ENCODE data around the gene BUB3. TPM values are rescaled to one million over a fixed set of nuclear protein-coding genes. Genes with fewer than 3 reads are reported as not detected.

BUB3 gene
- total RNA-seq: 10 to 100 TPM; 43.0 to 84.0 (median 49.2) TPM

DNA sequence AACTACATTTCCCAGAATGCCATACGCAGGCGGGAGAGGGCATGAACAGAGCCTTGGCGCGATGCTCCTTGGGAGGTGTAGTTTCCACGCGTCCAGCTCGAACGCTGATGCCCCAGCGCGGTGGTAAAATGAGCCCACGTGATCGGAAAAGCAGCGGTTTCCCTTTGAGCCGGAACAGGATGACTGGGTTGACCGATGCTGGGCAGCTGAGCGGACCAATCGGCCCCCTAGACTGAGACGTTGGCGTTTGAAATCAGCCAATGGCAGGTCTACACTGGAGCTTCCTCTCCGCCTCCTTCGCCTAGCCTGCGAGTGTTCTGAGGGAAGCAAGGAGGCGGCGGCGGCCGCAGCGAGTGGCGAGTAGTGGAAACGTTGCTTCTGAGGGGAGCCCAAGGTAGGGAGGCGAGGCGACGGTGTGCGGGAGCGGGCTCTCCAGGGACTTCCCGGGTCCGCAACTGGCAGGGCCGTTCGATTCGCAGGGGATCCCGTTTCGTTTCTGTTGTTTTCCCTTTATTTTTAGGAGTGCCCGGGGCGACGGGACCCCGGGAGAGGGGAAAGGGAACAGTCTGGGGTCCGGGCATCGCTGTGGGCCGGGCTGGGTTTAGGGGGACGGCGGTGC lies at the start of gene BUB3:
Gene BUB3, plus strand, starts transcription at position 311 of the 619 bp plus-strand sequence. CDS start 516 bp downstream, outside the sequence.
- Histone ChIP-seq H3K27ac (peak within 1 kb of the TSS; percentile 81 to 90 (median 86)), H3K4me3 (peak within 1 kb of the TSS; percentile 68 to 99 (median 90)), H3K36me3 (peaks cover 0 to 23% of the 10 kb centered on the region in 2 donors), H3K9me3 (no peaks in the 10 kb centered on the region), H3K4me1 (peaks cover 32 to 34% of the 10 kb centered on the region in 2 donors), H3K27me3 (peaks cover 40 to 44% (median 42%) of the 10 kb centered on the region in 3 donors)
- DNase-seq (peak; percentile 98 to 99), ATAC-seq (peak; percentile 99)
- intact Hi-C loops (cut with DNase I; ENCODE audit: low total_unique reads) (loop anchor here (1.0 to 5.0 kb wide), 4 partner anchors 146 to 779 kb away; partner anchors contain the start of genes C10orf88, IKZF5, PLEKHA1 and PSTK), in situ Hi-C loops (cut with MboI; ENCODE audit: low sequenced_read_pairs in 4 of 4) (loop anchor here in 2 of 4 donors (10.0 to 25.0 kb wide), 3 partner anchors 139 to 192 kb away; partner anchors contain the start of genes C10orf88 (in 1 of the 2) and PSTK (in 1 of the 2))
- peak; percentile 72 to 76 for TF ChIP-seq POLR2A (IDR thresholded peaks at IDR 0.05)
- TF ChIP-seq, protein P1, sequence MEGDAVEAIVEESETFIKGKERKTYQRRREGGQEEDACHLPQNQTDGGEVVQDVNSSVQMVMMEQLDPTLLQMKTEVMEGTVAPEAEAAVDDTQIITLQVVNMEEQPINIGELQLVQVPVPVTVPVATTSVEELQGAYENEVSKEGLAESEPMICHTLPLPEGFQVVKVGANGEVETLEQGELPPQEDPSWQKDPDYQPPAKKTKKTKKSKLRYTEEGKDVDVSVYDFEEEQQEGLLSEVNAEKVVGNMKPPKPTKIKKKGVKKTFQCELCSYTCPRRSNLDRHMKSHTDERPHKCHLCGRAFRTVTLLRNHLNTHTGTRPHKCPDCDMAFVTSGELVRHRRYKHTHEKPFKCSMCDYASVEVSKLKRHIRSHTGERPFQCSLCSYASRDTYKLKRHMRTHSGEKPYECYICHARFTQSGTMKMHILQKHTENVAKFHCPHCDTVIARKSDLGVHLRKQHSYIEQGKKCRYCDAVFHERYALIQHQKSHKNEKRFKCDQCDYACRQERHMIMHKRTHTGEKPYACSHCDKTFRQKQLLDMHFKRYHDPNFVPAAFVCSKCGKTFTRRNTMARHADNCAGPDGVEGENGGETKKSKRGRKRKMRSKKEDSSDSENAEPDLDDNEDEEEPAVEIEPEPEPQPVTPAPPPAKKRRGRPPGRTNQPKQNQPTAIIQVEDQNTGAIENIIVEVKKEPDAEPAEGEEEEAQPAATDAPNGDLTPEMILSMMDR (IDR thresholded peaks at IDR 0.05 in 4 of 5, conservative IDR thresholded peaks at IDR 0.05 in 1 of 5): peak in 3 of 5 experiments; percentile 32 to 53 (median 40)

DNA sequence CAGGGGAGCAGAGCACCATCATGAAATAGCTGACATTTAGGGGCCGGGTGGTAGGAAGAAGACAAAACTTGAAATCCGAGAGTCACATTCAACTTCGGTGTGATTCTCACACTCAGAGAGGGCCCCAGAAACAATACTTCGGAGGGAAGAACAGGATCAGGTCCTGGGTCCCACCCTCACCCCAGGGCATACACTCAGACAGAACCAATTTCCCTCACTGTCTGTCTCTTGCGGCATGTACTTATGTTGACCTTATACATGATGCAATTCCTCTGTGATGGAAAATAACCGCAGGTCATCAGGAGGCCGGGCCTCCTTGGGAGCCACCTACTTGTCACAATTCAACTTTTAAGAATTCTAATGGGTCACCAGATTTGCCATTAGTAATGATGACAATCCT lies 44.7 kb upstream of the BUB3 start:
- Histone ChIP-seq H3K27me3 (peaks cover 0 to 2% (median 0%) of the 10 kb centered on the region in 3 donors), H3K9me3 (no peaks in the 10 kb centered on the region), H3K4me1 (no peaks in the 10 kb centered on the region), H3K4me3 (no peak overlapping the region), H3K27ac (no peak overlapping the region), H3K36me3 (no peaks in the 10 kb centered on the region)
- TF ChIP-seq, protein P1 (IDR thresholded peaks at IDR 0.05 in 4 of 5, conservative IDR thresholded peaks at IDR 0.05 in 1 of 5): no peak
- no peak for TF ChIP-seq POLR2A (IDR thresholded peaks at IDR 0.05)
- no peak for ATAC-seq
- intact Hi-C loops (cut with DNase I; ENCODE audit: low total_unique reads) (no loop called here), in situ Hi-C loops (cut with MboI; ENCODE audit: low sequenced_read_pairs in 4 of 4) (no loop called here)
- no peak for DNase-seq

- Histone ChIP-seq H3K9me3 (no peaks in the 10 kb centered on the region), H3K27ac (no peak overlapping the region), H3K27me3 (peaks cover 14 to 20% (median 19%) of the 10 kb centered on the region in 3 donors), H3K4me3 (no peak overlapping the region), H3K36me3 (no peaks in the 10 kb centered on the region), H3K4me1 (no peaks in the 10 kb centered on the region)
- intact Hi-C loops (cut with DNase I; ENCODE audit: low total_unique reads): loop anchor here (2.0 kb wide), 1 partner anchor 65 kb away; no protein-coding TSS in a partner anchor
- ATAC-seq (no peak), DNase-seq (no peak)
- in situ Hi-C loops (cut with MboI; ENCODE audit: low sequenced_read_pairs in 4 of 4): no loop called here
- TF ChIP-seq, protein P1 (IDR thresholded peaks at IDR 0.05 in 4 of 5, conservative IDR thresholded peaks at IDR 0.05 in 1 of 5): no peak
Observed at GRCh38 chr10:123117644-123118417, 36.4 kb upstream of the BUB3 start.

- TF ChIP-seq, protein P1 (IDR thresholded peaks at IDR 0.05 in 4 of 5, conservative IDR thresholded peaks at IDR 0.05 in 1 of 5): no peak
- no peak for TF ChIP-seq POLR2A (IDR thresholded peaks at IDR 0.05)
- Histone ChIP-seq H3K27ac (no peak overlapping the region), H3K4me3 (no peak overlapping the region), H3K27me3 (peaks cover 14 to 23% (median 17%) of the 10 kb centered on the region in 3 donors), H3K36me3 (no peaks in the 10 kb centered on the region), H3K9me3 (no peaks in the 10 kb centered on the region), H3K4me1 (no peaks in the 10 kb centered on the region)
- no peak for DNase-seq
- intact Hi-C loops (cut with DNase I; ENCODE audit: low total_unique reads) (no loop called here), in situ Hi-C loops (cut with MboI; ENCODE audit: low sequenced_read_pairs in 4 of 4) (no loop called here)
- no peak for ATAC-seq
Observed at GRCh38 chr10:123119081-123119480, 35.1 kb upstream of the BUB3 start.
